Fibroblast of gingiva (primary cell): ENCODE measurements around the gene TRIM17.

ENCODE experiments used
- DNase-seq: peaks from one replicate; pipeline ENCODE4 v3.0.0-alpha.2; 2011; ENCODE audit warnings: low read depth

Gene TRIM17

GRCh38 chr1:228366866-228367741 lies 49.6 kb downstream of the TRIM17 start:
- no peak for DNase-seq

DNA sequence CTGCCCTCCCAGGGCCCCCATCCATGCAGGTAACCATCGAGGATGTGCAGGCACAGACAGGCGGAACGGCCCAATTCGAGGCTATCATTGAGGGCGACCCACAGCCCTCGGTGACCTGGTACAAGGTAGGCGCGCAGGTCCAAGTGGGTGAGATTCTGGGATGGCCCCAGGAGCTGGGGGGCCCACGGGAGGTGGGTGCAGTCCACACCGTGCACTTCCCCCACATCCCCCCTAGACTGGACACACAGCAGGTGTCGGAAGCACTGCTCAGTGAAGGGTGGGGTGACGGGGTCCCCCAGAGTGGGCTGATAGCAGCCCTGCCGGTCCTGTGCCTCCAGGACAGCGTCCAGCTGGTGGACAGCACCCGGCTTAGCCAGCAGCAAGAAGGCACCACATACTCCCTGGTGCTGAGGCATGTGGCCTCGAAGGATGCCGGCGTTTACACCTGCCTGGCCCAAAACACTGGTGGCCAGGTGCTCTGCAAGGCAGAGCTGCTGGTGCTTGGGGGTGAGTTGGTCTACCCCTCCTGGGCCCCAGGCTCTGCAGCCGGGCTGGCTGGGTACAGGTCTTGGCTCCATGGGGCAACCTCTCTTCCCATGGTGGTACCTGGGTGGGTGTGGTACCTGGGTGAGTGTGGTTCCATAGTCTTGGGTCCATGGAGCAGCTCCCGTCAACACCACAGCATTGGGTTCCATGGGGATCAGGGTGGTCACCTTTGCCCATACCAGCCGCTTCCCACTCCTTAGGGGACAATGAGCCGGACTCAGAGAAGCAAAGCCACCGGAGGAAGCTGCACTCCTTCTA lies 50.4 kb downstream of the TRIM17 start:
- no peak for DNase-seq

DNA sequence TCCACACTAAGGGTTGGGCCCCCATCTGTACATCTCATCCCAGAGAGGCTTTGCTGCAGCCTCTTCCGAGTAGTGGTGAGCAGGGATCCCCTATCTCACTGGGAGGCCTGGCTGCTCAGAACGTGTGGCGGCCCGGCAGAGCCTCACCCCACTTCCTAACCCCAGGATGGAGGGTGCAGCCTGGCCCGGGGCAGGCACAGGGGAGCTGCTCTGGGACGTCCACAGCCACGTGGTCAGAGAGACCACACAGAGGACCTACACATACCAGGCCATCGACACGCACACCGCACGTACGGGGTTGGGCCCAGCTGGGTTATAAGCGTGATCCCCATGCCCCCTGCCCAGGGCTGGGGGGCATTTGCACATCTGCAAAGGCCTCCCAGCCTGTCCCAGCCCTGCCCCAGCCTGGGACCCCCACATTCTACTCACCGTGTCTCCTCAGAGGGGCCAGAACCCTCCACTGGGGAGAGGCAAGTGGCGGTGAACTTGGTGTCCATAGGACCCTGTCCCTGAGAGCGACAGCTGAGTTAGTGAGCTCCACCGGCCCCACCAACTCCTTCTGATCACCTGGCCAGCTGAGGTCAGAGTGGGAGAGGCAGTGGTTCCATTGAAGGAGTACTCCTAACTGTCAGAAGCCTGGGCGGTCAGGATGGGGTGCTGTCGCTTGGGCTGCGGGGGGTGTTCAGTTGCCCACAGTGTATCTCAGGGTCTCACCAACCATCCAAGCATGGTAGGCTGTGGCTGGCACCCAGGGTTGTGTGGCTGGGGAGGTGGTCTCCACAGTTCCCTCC lies 51.2 kb downstream of the TRIM17 start:
- DNase-seq = no peak

DNA sequence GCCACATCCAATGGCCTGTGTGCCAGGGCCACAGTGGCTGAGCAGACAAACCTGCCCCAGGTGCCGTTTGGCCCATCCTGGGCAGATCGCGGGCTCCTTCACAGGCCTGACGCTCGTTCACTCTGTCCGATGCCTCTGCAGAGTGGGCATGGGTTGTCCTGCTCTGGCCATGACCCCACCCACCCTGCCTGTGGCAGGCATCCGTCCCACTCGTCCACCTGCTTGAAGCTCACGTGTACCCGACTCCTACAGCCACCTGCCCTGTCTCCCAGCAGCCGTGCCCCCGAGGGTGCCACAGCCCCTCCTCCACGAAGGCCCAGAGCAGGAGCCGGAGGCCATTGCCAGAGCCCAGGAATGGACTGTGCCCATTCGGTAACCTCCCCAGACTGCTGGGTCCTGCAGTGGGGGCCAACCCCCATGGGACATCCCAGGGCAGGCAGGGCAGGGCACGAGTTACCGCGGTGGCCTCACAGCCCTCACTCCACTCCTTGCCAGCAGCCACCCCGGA lies 51.9 kb downstream of the TRIM17 start:
- no peak for DNase-seq

DNA sequence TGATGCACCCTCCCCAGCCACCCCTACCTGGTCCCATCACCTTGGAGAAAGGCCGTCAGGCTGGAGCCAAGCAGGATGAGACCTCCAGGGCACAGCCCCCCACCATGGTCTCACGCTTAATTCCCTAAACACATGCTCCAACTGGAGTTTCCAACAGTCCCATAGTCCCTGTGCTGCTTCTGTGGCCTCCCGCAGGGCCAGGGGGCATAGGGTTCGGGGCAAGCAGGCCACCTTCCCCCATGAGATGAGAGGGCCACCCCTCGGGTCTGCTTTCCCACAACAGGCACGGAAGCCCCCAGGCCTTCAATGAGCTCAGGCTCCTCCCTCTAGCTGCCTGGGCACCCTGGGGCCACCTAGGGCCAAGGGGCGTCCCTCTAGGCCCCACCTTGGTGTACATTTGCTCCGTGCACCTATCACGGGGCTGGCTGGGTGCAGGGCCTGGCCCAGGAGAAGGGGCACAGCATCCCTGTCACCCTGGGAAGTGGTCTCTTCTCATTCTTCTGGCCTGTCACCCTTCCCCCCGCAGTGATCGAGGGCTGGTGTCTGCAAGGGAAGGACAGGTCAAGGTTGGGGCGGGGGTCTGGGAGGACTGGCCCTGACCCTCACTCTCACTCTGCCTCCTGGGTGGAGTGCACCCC lies 52.5 kb downstream of the TRIM17 start:
- no peak for DNase-seq

DNA sequence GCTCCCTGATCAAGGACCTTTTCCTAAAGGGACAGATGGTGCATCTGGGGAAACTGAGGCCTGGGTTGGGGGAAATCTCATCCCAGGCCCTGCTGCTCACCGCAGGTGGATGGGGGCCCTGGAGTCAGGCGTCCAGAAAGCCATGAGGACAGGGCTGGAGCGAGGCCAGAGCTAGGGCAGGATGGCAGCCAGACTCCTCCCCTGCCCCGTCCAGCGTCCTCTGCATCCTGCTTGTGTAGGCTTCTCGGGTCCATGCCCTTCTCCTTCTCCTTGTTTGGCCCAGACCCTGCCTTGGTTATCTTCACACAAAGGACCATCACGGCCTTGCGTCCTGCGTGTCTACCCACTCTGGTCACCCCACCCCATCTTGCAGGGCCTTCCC lies 53.0 kb downstream of the TRIM17 start:
- no peak for DNase-seq

- DNase-seq = no peak
These were observed 53.7 kb downstream of the TRIM17 start for GRCh38 chr1:228362884-228363450.

- DNase-seq = no peak
These were observed 54.3 kb downstream of the TRIM17 start for GRCh38 chr1:228362141-228362883.

DNA sequence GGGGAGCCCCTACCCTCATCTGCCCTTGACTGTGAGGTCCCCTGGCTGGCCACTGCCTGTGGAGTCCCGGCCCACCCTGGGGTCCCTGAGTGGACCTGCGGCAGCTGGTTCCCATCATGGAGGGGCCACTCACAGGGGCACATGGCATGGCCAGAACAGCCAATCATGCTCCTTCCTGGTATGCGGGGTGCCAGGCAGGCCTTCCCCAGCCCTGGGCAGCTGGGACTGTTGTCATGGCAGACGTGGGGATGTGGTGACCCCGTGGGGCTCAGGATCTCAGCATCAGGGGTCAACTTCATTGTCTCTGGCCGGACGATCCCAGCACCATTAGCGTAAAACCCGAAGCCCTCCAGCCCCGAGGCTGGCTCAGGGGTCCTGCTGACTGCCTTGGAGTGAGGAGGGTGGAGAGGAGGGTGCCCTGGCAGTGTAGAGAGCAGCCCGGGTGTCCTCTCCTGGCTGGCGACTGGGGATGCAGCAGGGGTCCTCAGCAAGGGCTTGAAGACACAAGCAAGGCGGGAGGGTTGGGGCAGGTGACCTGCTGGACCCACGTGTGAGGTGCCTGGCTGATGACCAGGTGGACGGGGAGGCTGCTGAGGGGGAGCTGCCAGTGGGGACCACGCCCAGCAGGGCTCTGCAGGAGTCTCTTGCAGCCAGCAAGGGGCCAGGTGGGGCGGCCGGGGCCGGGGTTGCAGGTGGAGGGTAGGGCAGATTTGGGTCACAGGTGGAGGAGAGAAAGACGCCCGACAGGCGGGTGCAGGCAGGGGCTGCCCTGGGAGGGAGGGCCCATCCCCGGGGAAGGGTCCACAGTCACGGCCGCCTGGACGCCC lies 55.1 kb downstream of the TRIM17 start:
- no peak for DNase-seq

- no peak for DNase-seq
These were observed 55.9 kb downstream of the TRIM17 start for GRCh38 chr1:228360533-228361313.

GRCh38 chr1:228359613-228360532 lies 56.8 kb downstream of the TRIM17 start:
- DNase-seq = no peak

- no peak for DNase-seq
These were observed 57.7 kb downstream of the TRIM17 start for GRCh38 chr1:228358764-228359612.

GRCh38 chr1:228358039-228358763 lies 58.5 kb downstream of the TRIM17 start:
- DNase-seq = no peak
